HFF-Myc (cell line): ENCODE results near the gene OBP2B.

ENCODE experiments used
- DNase-seq: peaks from one replicate; pipeline ENCODE4 v3.0.0-alpha.2; 2011; ENCODE audit warnings: low read depth; ENCODE audit errors: extremely low read depth
- H3K4me3 ChIP-seq: replicated peaks from 2 replicates; pipeline ENCODE4 v1.5.1; 2011; ENCODE audit warnings: low read depth, mild to moderate bottlenecking, control low read depth, low read length
- CTCF ChIP-seq: IDR thresholded peaks from 2 replicates; pipeline ENCODE4 v1.5.1; 2012; ENCODE audit warnings: mild to moderate bottlenecking, low read depth, low read length, control low read depth; ENCODE audit errors: missing control alignments

Gene OBP2B

GRCh38 chr9:133248726-133249295 is 39.8 kb upstream of the OBP2B start:
- DNase-seq, result no peak
- TF ChIP-seq CTCF, result no peak

GRCh38 chr9:133247632-133248031 is 38.6 kb upstream of the OBP2B start:
- no peak for DNase-seq
- TF ChIP-seq CTCF, result no peak
- H3K4me3 ChIP-seq, result no peak overlapping the region

More at GRCh38 chr9:133248726-133249295, 39.8 kb upstream of the OBP2B start:
- no peak overlapping the region for H3K4me3 ChIP-seq

- no peak overlapping the region for H3K4me3 ChIP-seq
- no peak for DNase-seq
- no peak for TF ChIP-seq CTCF
Measured at GRCh38 chr9:133246991-133247390, 37.9 kb upstream of the OBP2B start.

GRCh38 chr9:133246562-133246961 is 37.5 kb upstream of the OBP2B start:
- no peak for DNase-seq
- no peak overlapping the region for H3K4me3 ChIP-seq
- no peak for TF ChIP-seq CTCF

- no peak for DNase-seq
- H3K4me3 ChIP-seq, result no peak overlapping the region
- no peak for TF ChIP-seq CTCF
Measured at GRCh38 chr9:133242991-133243390, 33.9 kb upstream of the OBP2B start.

GRCh38 chr9:133242241-133242640 is 33.2 kb upstream of the OBP2B start:
- H3K4me3 ChIP-seq, result no peak overlapping the region
- DNase-seq, result no peak
- no peak for TF ChIP-seq CTCF

DNA sequence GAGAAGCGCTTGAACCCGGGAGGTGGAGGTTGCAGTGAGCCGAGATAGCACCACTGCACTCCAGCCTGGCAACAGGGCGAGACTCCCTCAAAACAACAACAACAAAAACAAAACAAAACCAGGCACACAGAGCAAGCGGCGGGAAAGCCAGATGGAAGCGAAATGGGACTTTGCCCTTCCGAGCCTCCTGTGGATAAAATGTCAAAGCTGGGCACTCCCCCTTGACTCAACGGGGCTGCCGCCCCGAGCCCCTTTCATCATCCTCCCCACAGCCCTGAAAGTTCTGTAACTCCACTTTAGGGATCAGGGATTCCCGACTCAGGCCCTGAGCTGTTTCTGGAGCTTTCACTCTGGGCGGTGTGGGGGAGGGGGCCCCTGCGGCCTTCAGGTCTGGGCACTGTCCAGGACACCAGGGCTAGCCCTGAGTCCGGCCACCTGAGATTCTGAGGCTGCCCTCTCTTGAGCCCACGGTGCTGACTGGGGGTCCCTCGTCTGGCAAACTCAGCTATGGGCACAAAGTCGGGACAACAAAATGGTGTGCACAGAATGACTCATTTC is 30.6 kb upstream of the OBP2B start:
- no peak for TF ChIP-seq CTCF
- H3K4me3 ChIP-seq, result no peak overlapping the region
- DNase-seq, result no peak
